Neuronal stem cell (in vitro differentiated cells): ENCODE data around the gene NXN.
A peak's percentile ranks its signal among the peaks of the same experiment; 100 is the strongest.

Experiments
- DNase-seq: peaks from one replicate; pipeline ENCODE4 v3.0.0-alpha.2; 2013; ENCODE audit warnings: low spot score
- H2AFZ ChIP-seq: one replicate; pipeline ENCODE4 v1.6.1; 2013; ENCODE audit warnings: mild to moderate bottlenecking, low read length, inconsistent platforms
- H2AK5ac ChIP-seq: 2 replicates; pipeline ENCODE4 v1.6.1; 2013; ENCODE audit warnings: low read depth, mild to moderate bottlenecking, inconsistent platforms, low read length, moderate library complexity, mixed read lengths
- H2BK120ac ChIP-seq: 2 replicates; pipeline ENCODE4 v1.6.1; 2013; ENCODE audit warnings: low read depth, mild to moderate bottlenecking, inconsistent platforms, low read length, moderate library complexity, mixed read lengths
- H2BK12ac ChIP-seq: one replicate; pipeline ENCODE4 v1.6.1; 2013; ENCODE audit warnings: low read length, inconsistent platforms
- H2BK15ac ChIP-seq: 2 replicates; pipeline ENCODE4 v1.6.1; 2013; ENCODE audit warnings: mild to moderate bottlenecking, low read length, inconsistent platforms, mixed read lengths
- H2BK5ac ChIP-seq: one replicate; pipeline ENCODE4 v1.6.1; 2013; ENCODE audit warnings: inconsistent platforms, mild to moderate bottlenecking, low read length, moderate library complexity
- H3K14ac ChIP-seq: one replicate; pipeline ENCODE4 v1.6.1; 2013; ENCODE audit warnings: low read length, inconsistent platforms
- H3K18ac ChIP-seq: 2 replicates; pipeline ENCODE4 v1.6.1; 2013; ENCODE audit warnings: low read length, inconsistent platforms
- H3K23ac ChIP-seq: 2 replicates; pipeline ENCODE4 v1.6.1; 2013; ENCODE audit warnings: low read depth, mild to moderate bottlenecking, mixed read lengths, low read length, inconsistent platforms; ENCODE audit not compliant: poor library complexity
- H3K27ac ChIP-seq: replicated peaks from 3 replicates; pipeline ENCODE4 v1.5.1; 2013; ENCODE audit warnings: low read length, inconsistent platforms
- H3K27me3 ChIP-seq, 3 experiments: 2 replicates each; pipeline ENCODE4 v1.6.1; 2013; ENCODE audit warnings: low read length in 3 of 3, mild to moderate bottlenecking in 2 of 3, inconsistent platforms in 1 of 3, low read depth in 1 of 3, mixed read lengths in 1 of 3, moderate library complexity in 1 of 3; ENCODE audit not compliant: control insufficient read depth in 3 of 3, insufficient read depth in 3 of 3
- H3K36me3 ChIP-seq, 2 donors: replicated peaks in 1 of 2; 2 replicates each; pipeline ENCODE4 v1.6.1; 2013; ENCODE audit warnings: low read length in 2 of 2; ENCODE audit not compliant: control insufficient read depth in 2 of 2, insufficient read depth in 2 of 2
- H3K4ac ChIP-seq: 2 replicates; pipeline ENCODE4 v1.6.1; 2013; ENCODE audit warnings: inconsistent platforms, mild to moderate bottlenecking, low read length, moderate library complexity
- H3K4me1 ChIP-seq, 2 donors: 1 replicate in 1 of 2; 2 replicates in 1 of 2; pipeline ENCODE4 v1.6.1; 2013; ENCODE audit warnings: low read length in 2 of 2, low read depth in 1 of 2; ENCODE audit not compliant: control insufficient read depth in 2 of 2, insufficient read depth in 1 of 2
- H3K4me2 ChIP-seq: one replicate; pipeline ENCODE4 v1.6.1; 2013; ENCODE audit warnings: mild to moderate bottlenecking, low read length, inconsistent platforms; ENCODE audit not compliant: insufficient read depth, poor library complexity, severe bottlenecking
- H3K4me3 ChIP-seq, 2 donors: 2 replicates each; pipeline ENCODE4 v1.5.1; 2013; ENCODE audit warnings: low read length in 2 of 2, mild to moderate bottlenecking in 2 of 2, inconsistent platforms in 1 of 2, moderate library complexity in 1 of 2
- H3K79me1 ChIP-seq: one replicate; pipeline ENCODE4 v1.6.1; 2013; ENCODE audit warnings: low read depth, mild to moderate bottlenecking, inconsistent platforms, low read length, moderate library complexity
- H3K9ac ChIP-seq: one replicate; pipeline ENCODE4 v1.6.1; 2013; ENCODE audit warnings: mild to moderate bottlenecking, low read depth, low read length, inconsistent platforms; ENCODE audit not compliant: poor library complexity
- H3K9me3 ChIP-seq, 2 donors: replicated peaks in 1 of 2; 2 replicates each; pipeline versions ENCODE3 to v1.6.1; 2013; ENCODE audit warnings: low read length in 2 of 2, mild to moderate bottlenecking in 2 of 2, inconsistent platforms in 1 of 2, low read depth in 1 of 2, mixed read lengths in 1 of 2, moderate library complexity in 1 of 2; ENCODE audit not compliant: control insufficient read depth in 2 of 2, insufficient read depth in 1 of 2
- H4K8ac ChIP-seq: one replicate; pipeline ENCODE4 v1.6.1; 2013; ENCODE audit warnings: low read depth, mild to moderate bottlenecking, inconsistent platforms, low read length, moderate library complexity
- H4K91ac ChIP-seq: one replicate; pipeline ENCODE4 v1.6.1; 2013; ENCODE audit warnings: low read length, low read depth, mild to moderate bottlenecking, inconsistent platforms; ENCODE audit not compliant: poor library complexity
- WGBS, 2 donors: extraction: QIAGEN DNeasy Blood & Tissue Kit; methylation state at CpG; one replicate each; pipeline ENCODE4 v1.1.7; 2013; ENCODE audit warnings: missing lambda C conversion rate in 2 of 2, mixed read lengths in 1 of 2; ENCODE audit not compliant: insufficient read length in 2 of 2, insufficient replicate concordance in 1 of 2; ENCODE audit errors: extremely low coverage in 2 of 2; 5-methylcytosine and 5-hydroxymethylcytosine counted together

The NXN gene

GRCh38 chr17:823501-823902, 156.1 kb downstream of the NXN start:
- peaks cover 23 to 65% of the 10 kb centered on the region in 2 donors for H3K36me3 ChIP-seq

GRCh38 chr17:819251-819650, 160.3 kb downstream of the NXN start:
- Histone ChIP-seq H3K23ac (no peak overlapping the region), H2BK15ac (no peak overlapping the region), H2AK5ac (no peak overlapping the region), H2BK12ac (no peak overlapping the region), H3K9ac (no peak overlapping the region), H3K79me1 (no peaks in the 10 kb centered on the region), H2AFZ (no peak overlapping the region), H3K36me3 (peaks cover 36 to 80% of the 10 kb centered on the region in 2 donors), H3K14ac (no peak overlapping the region), H3K4me2 (no peak overlapping the region), H3K4ac (no peak overlapping the region), H3K27me3 (no peaks in the 10 kb centered on the region), H4K8ac (no peak overlapping the region), H3K9me3 (no peaks in the 10 kb centered on the region), H3K4me3 (no peak overlapping the region), H4K91ac (no peak overlapping the region), H2BK120ac (no peak overlapping the region), H2BK5ac (no peak overlapping the region), H3K27ac (no peak overlapping the region), H3K4me1 (no peaks in the 10 kb centered on the region), H3K18ac (no peak overlapping the region)
- no peak for DNase-seq
- WGBS, 2 donors, result no CpG with 5 or more reads among the region's 19 CpGs

More at GRCh38 chr17:823501-823902, 156.1 kb downstream of the NXN start:
- Histone ChIP-seq H4K91ac (no peak overlapping the region), H3K79me1 (peaks cover 5% of the 10 kb centered on the region), H3K4me2 (no peak overlapping the region), H3K14ac (no peak overlapping the region), H3K27me3 (no peaks in the 10 kb centered on the region), H3K4me3 (no peak overlapping the region), H2BK120ac (no peak overlapping the region), H2BK5ac (no peak overlapping the region), H2AFZ (no peak overlapping the region), H3K27ac (no peak overlapping the region), H2AK5ac (no peak overlapping the region), H3K9ac (no peak overlapping the region), H2BK15ac (no peak overlapping the region), H3K23ac (no peak overlapping the region), H3K18ac (no peak overlapping the region), H4K8ac (no peak overlapping the region), H2BK12ac (no peak overlapping the region), H3K4ac (no peak overlapping the region), H3K4me1 (no peaks in the 10 kb centered on the region), H3K9me3 (no peaks in the 10 kb centered on the region)
- no CpG with 5 or more reads among the region's 9 CpGs for WGBS, 2 donors
- no peak for DNase-seq

- Histone ChIP-seq H2AK5ac (no peak overlapping the region), H3K9me3 (peaks cover 0 to 6% of the 10 kb centered on the region in 2 donors), H3K4me2 (no peak overlapping the region), H2AFZ (no peak overlapping the region), H2BK15ac (no peak overlapping the region), H4K91ac (no peak overlapping the region), H3K9ac (no peak overlapping the region), H2BK120ac (no peak overlapping the region), H4K8ac (no peak overlapping the region), H3K27ac (no peak overlapping the region), H3K4me3 (peak overlapping the region in 1 of 2 donors; percentile 70), H3K14ac (no peak overlapping the region), H2BK12ac (no peak overlapping the region), H3K4ac (no peak overlapping the region), H3K36me3 (peaks cover 40 to 86% of the 10 kb centered on the region in 2 donors), H3K79me1 (peaks cover 9% of the 10 kb centered on the region), H3K23ac (no peak overlapping the region), H2BK5ac (no peak overlapping the region), H3K4me1 (peaks cover 0 to 2% of the 10 kb centered on the region in 2 donors), H3K18ac (no peak overlapping the region), H3K27me3 (no peaks in the 10 kb centered on the region)
- WGBS, 2 donors, result no CpG with 5 or more reads among the region's 20 CpGs
- DNase-seq, result no peak
Observed at GRCh38 chr17:814371-814770, 165.2 kb downstream of the NXN start.

- Histone ChIP-seq H2BK5ac (no peak overlapping the region), H2BK12ac (peak overlapping the region; percentile 27), H3K23ac (peak overlapping the region; percentile 1), H3K4ac (no peak overlapping the region), H2BK15ac (no peak overlapping the region), H2AK5ac (no peak overlapping the region), H3K36me3 (peaks cover 36 to 82% of the 10 kb centered on the region in 2 donors), H3K4me1 (peaks cover 0 to 2% of the 10 kb centered on the region in 2 donors), H3K79me1 (peaks cover 9% of the 10 kb centered on the region), H4K91ac (no peak overlapping the region), H3K18ac (no peak overlapping the region), H2BK120ac (no peak overlapping the region), H3K9me3 (peaks cover 0 to 6% of the 10 kb centered on the region in 2 donors), H3K4me2 (no peak overlapping the region), H3K14ac (peak overlapping the region; percentile 59), H3K9ac (peak overlapping the region; percentile 56), H3K4me3 (peak overlapping the region in 1 of 2 donors; percentile 68), H3K27ac (no peak overlapping the region), H2AFZ (no peak overlapping the region), H4K8ac (peak overlapping the region; percentile 20), H3K27me3 (no peaks in the 10 kb centered on the region)
- no peak for DNase-seq
- WGBS, 2 donors, result 100% methylated on average over 2 of the region's 14 CpGs; no CpG with 5 or more reads in 1 of the 2 donors
Observed at GRCh38 chr17:812638-813204, 166.9 kb downstream of the NXN start.
